ENCODE data around the gene HOXA5. TPM values are rescaled to one million over a fixed set of nuclear protein-coding genes. Genes with fewer than 3 reads are reported as not detected.
A peak's percentile ranks its signal among the peaks of the same experiment; 100 is the strongest.

The HOXA5 gene
- total RNA-seq, 1 experiment from 2014 or later: 7.4 TPM

DNA sequence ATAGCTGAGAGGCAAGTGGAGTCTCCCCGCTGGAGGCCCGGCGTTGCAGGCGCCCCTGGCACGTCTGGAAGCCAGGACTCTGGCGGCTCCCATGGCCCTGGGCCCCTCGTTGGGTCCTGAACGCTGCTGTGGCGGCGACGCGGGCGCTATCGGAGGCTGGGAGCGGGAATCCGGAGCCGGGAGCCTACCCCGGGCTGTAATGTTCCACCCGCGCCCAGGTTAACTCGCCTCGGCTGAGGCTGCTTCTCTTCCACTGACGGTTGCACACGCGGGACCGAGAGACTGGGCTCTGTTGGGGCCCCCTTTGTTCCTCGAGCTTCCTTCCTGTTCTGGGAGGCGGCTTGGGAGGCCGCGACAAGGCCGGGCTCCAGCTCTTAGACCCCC, 1.3 kb upstream of the HOXA5 start:
- intact Hi-C loops (cut with micrococcal nuclease): loop anchor here (5.0 kb wide), 3 partner anchors 477 to 942 kb away; partner anchors contain the start of genes CBX3 and HNRNPA2B1
- TF ChIP-seq, protein P1, sequence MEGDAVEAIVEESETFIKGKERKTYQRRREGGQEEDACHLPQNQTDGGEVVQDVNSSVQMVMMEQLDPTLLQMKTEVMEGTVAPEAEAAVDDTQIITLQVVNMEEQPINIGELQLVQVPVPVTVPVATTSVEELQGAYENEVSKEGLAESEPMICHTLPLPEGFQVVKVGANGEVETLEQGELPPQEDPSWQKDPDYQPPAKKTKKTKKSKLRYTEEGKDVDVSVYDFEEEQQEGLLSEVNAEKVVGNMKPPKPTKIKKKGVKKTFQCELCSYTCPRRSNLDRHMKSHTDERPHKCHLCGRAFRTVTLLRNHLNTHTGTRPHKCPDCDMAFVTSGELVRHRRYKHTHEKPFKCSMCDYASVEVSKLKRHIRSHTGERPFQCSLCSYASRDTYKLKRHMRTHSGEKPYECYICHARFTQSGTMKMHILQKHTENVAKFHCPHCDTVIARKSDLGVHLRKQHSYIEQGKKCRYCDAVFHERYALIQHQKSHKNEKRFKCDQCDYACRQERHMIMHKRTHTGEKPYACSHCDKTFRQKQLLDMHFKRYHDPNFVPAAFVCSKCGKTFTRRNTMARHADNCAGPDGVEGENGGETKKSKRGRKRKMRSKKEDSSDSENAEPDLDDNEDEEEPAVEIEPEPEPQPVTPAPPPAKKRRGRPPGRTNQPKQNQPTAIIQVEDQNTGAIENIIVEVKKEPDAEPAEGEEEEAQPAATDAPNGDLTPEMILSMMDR (IDR thresholded peaks at IDR 0.05; ENCODE audit: unreplicated experiment): no peak

GRCh38 chr7:27143950-27144780, 684 bp upstream of the HOXA5 start:
- POLR2A ChIA-PET: interaction anchor here (0.8 to 7.2 kb wide), 34 partner anchors 10 to 1056 kb away, joined by 3 to 459 read pairs (median 5); partner anchors contain the start of genes CBX3, HOXA1, HOXA4 and HOXA7
- Mint-ChIP-seq H3K9me3 (ENCODE audit: unreplicated experiment) (no peaks in the 10 kb centered on the region), H3K27ac (ENCODE audit: low read depth, unreplicated experiment) (no peak overlapping the region), H3K36me3 (ENCODE audit: insufficient read depth, unreplicated experiment) (peaks cover 29% of the 10 kb centered on the region), H3K4me1 (ENCODE audit: insufficient read depth, unreplicated experiment) (peaks cover 23% of the 10 kb centered on the region), H3K4me3 (ENCODE audit: unreplicated experiment) (peak overlapping the region; percentile 100), H3K27me3 (ENCODE audit: insufficient read depth, unreplicated experiment) (no peaks in the 10 kb centered on the region)
- intact Hi-C loops (cut with micrococcal nuclease): loop anchor here (1.0 to 5.0 kb wide), 6 partner anchors 458 to 942 kb away; partner anchors contain the start of genes CBX3 and HNRNPA2B1
- TF ChIP-seq, protein P1 (IDR thresholded peaks at IDR 0.05; ENCODE audit: unreplicated experiment): no peak
- BruUV-seq (replicated peaks): no TSS peak
- DNase-seq (ENCODE audit: unreplicated experiment): no peak
- CTCF ChIA-PET: interaction anchor here (0.5 to 6.7 kb wide), 39 partner anchors 8 to 1060 kb away, joined by 3 to 190 read pairs (median 5); partner anchors contain the start of genes HOXA3, HOXA7 and HOXA9

More for the DNA sequence above, 1.3 kb upstream of the HOXA5 start:
- BruUV-seq (replicated peaks): no TSS peak
- POLR2A ChIA-PET: interaction anchor here (0.8 to 7.2 kb wide), 11 partner anchors 18 to 654 kb away, joined by 3 to 459 read pairs (median 41); partner anchors contain the start of genes HOXA1, HOXA9 and SKAP2
- no peaks in the 10 kb centered on the region for H3K27me3 Mint-ChIP-seq (ENCODE audit: insufficient read depth, unreplicated experiment)
- peaks cover 20% of the 10 kb centered on the region for H3K4me1 Mint-ChIP-seq (ENCODE audit: insufficient read depth, unreplicated experiment)
- CTCF ChIA-PET: interaction anchor here (0.6 to 6.7 kb wide), 23 partner anchors 8 to 1046 kb away, joined by 3 to 190 read pairs (median 7); partner anchors contain the start of genes HOXA3 and HOXA7
- H3K4me3 Mint-ChIP-seq (ENCODE audit: unreplicated experiment): no peak overlapping the region
- no peaks in the 10 kb centered on the region for H3K9me3 Mint-ChIP-seq (ENCODE audit: unreplicated experiment)
- no peak overlapping the region for H3K27ac Mint-ChIP-seq (ENCODE audit: low read depth, unreplicated experiment)
- H3K36me3 Mint-ChIP-seq (ENCODE audit: insufficient read depth, unreplicated experiment): peaks cover 29% of the 10 kb centered on the region
- DNase-seq (ENCODE audit: unreplicated experiment): no peak

DNA sequence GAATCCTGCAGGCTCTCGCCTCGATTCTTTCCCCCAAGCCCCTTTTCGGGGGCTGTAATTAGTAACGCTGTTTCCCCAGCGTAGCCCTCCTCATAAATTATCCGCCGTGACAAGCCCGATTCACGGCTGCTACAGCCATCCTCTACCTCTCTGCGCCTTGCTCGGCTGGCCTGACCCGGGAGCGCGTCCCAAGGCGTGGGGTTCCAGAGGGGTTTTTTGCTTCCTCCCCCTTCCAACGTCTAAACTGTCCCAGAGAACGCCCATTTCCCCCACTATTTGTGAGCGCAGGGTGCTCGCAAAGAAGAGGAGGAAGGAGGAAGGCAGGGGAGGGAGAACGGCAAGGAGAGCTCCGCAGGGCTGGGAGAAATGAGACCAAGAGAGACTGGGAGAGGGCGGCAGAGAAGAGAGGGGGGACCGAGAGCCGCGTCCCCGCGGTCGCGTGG, 880 bp downstream of the HOXA5 start:
- CTCF ChIA-PET: interaction anchor here (0.9 to 6.7 kb wide), 14 partner anchors 15 to 1059 kb away, joined by 3 to 190 read pairs (median 6); no protein-coding TSS in a partner anchor
- peak overlapping the region; percentile 99 for H3K27ac Mint-ChIP-seq (ENCODE audit: low read depth, unreplicated experiment)
- POLR2A ChIA-PET: interaction anchor here (1.0 to 7.2 kb wide), 29 partner anchors 7 to 1055 kb away, joined by 3 to 459 read pairs (median 13); partner anchors contain the start of genes CBX3, HOXA1, HOXA4 and HOXA7
- peak; percentile 47 for DNase-seq (ENCODE audit: unreplicated experiment)
- TF ChIP-seq, protein P1 (IDR thresholded peaks at IDR 0.05; ENCODE audit: unreplicated experiment): no peak
- H3K4me1 Mint-ChIP-seq (ENCODE audit: insufficient read depth, unreplicated experiment): peaks cover 34% of the 10 kb centered on the region
- no peaks in the 10 kb centered on the region for H3K9me3 Mint-ChIP-seq (ENCODE audit: unreplicated experiment)
- intact Hi-C loops (cut with micrococcal nuclease): loop anchor here (1.0 to 5.0 kb wide), 6 partner anchors 456 to 940 kb away; partner anchors contain the start of genes CBX3 and HNRNPA2B1
- H3K4me3 Mint-ChIP-seq (ENCODE audit: unreplicated experiment): peak overlapping the region; percentile 100
- H3K36me3 Mint-ChIP-seq (ENCODE audit: insufficient read depth, unreplicated experiment): peaks cover 29% of the 10 kb centered on the region
- BruUV-seq (replicated peaks): no TSS peak
- H3K27me3 Mint-ChIP-seq (ENCODE audit: insufficient read depth, unreplicated experiment): no peaks in the 10 kb centered on the region

All from MCF 10A (cell line).